ENCODE results near the gene CD99L2.

CD99L2 gene

DNA sequence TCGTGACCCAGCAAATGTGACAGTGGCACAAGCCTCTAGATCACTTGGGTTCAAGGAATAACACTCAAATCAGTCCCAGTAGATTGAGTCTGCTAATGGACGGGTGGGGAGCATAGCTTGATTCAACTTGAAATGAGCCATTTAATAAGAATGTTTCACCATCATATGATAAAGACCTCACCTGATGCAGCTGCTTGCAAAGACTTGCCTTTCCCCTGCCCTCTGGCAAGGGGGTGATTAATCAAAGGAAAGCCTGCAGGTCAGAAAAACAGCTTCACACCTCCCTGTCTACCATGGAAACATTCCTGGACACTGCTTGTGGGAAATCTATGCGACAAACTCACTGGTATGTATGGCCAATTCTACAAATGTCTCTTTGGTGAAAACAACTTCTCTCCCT lies 54.5 kb downstream of the CD99L2 start:
- CTCF ChIA-PET: no interaction called here
- DNase-seq (ENCODE audit: extremely low spot score): no peak
- TF ChIP-seq, protein P1, sequence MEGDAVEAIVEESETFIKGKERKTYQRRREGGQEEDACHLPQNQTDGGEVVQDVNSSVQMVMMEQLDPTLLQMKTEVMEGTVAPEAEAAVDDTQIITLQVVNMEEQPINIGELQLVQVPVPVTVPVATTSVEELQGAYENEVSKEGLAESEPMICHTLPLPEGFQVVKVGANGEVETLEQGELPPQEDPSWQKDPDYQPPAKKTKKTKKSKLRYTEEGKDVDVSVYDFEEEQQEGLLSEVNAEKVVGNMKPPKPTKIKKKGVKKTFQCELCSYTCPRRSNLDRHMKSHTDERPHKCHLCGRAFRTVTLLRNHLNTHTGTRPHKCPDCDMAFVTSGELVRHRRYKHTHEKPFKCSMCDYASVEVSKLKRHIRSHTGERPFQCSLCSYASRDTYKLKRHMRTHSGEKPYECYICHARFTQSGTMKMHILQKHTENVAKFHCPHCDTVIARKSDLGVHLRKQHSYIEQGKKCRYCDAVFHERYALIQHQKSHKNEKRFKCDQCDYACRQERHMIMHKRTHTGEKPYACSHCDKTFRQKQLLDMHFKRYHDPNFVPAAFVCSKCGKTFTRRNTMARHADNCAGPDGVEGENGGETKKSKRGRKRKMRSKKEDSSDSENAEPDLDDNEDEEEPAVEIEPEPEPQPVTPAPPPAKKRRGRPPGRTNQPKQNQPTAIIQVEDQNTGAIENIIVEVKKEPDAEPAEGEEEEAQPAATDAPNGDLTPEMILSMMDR (IDR thresholded peaks at IDR 0.05; ENCODE audit: control extremely low read depth, extremely low read depth, low read depth, missing control alignments): no peak
- POLR2A ChIA-PET: no interaction called here

- POLR2A ChIA-PET: no interaction called here
- CTCF ChIA-PET: no interaction called here
- TF ChIP-seq, protein P1 (IDR thresholded peaks at IDR 0.05; ENCODE audit: control extremely low read depth, extremely low read depth, low read depth, missing control alignments): no peak
- DNase-seq (ENCODE audit: extremely low spot score): no peak
These were observed 56.2 kb downstream of the CD99L2 start for GRCh38 chrX:150842198-150842685.

GRCh38 chrX:150841456-150842197 lies 56.8 kb downstream of the CD99L2 start:
- POLR2A ChIA-PET: no interaction called here
- TF ChIP-seq, protein P1 (IDR thresholded peaks at IDR 0.05; ENCODE audit: control extremely low read depth, extremely low read depth, low read depth, missing control alignments): no peak
- DNase-seq (ENCODE audit: extremely low spot score): no peak
- CTCF ChIA-PET: no interaction called here

GRCh38 chrX:150837845-150838244 lies 60.6 kb downstream of the CD99L2 start:
- CTCF ChIA-PET: no interaction called here
- TF ChIP-seq, protein P1 (IDR thresholded peaks at IDR 0.05; ENCODE audit: control extremely low read depth, extremely low read depth, low read depth, missing control alignments): no peak
- POLR2A ChIA-PET: no interaction called here
- no peak for DNase-seq (ENCODE audit: extremely low spot score)

DNA sequence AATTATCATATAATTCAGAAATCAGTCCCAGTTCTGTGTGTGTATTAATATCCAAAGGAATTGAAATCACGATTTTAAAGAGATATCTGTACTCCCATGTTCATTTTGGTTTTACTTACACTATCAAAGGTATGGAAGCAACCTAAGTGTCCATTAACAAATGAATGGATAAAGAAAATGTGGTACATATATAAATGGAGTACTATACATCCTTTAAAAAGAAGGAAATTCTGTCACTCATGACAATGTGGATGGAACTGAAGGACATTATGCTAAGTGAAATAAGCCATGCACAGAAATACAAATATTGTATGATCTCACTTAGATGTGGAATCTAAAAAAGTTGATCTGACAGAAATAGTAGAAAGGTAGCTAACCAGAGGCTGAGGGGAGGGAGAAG lies 63.8 kb downstream of the CD99L2 start:
- no peak for DNase-seq (ENCODE audit: extremely low spot score)
- CTCF ChIA-PET: interaction anchor here (1.0 kb wide), 1 partner anchor 62 kb away, joined by 3 read pairs; no protein-coding TSS in a partner anchor
- TF ChIP-seq, protein P1 (IDR thresholded peaks at IDR 0.05; ENCODE audit: control extremely low read depth, extremely low read depth, low read depth, missing control alignments): no peak
- POLR2A ChIA-PET: no interaction called here

DNA sequence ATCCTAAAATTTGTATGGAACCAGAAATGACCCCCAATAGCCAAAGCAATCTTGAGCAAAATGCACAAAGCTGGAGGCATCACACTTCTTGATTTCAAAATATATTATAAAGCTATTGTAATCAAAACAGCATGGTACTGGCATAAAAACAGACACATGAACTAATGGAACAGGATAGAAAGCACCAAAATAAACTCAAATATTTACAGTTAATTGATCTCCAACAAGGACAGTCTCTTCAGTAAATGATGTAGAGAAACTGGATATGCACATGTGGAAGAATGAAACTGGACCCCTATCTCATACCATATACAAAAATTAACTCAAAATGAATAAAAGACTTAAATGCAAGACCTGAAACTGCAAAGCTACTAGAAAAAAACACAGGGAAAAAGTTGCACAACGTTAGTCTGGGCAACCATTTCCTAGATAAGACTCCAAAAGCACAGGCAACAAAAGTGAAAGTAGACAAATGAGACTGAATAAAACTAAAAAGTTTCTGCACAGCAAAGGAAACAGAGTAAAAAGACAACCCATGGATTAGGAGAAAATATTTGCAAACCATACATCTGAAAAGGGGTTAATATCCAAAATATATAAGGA lies 64.9 kb downstream of the CD99L2 start:
- no peak for DNase-seq (ENCODE audit: extremely low spot score)
- POLR2A ChIA-PET: no interaction called here
- TF ChIP-seq, protein P1 (IDR thresholded peaks at IDR 0.05; ENCODE audit: control extremely low read depth, extremely low read depth, low read depth, missing control alignments): no peak
- CTCF ChIA-PET: no interaction called here

Data from GM10248 (cell line).